ENCODE results near the gene FSCN2.
A peak's percentile ranks its signal among the peaks of the same experiment; 100 is the strongest.

Gene FSCN2

GRCh38 chr17:81527591-81528383, at the start of gene FSCN2:
FSCN2 (plus strand) TSS chr17:81528377; CDS start chr17:81528532, 155 bp downstream.
- DNase-seq (ENCODE audit: extremely low read depth, low read depth) = no peak
- peak; percentile 19 for TF ChIP-seq CTCF (IDR thresholded peaks at IDR 0.05; ENCODE audit: low read depth, low read length)

GRCh38 chr17:81479175-81480071, 48.8 kb upstream of the FSCN2 start:
- no peak for DNase-seq (ENCODE audit: extremely low read depth, low read depth)
- TF ChIP-seq CTCF (IDR thresholded peaks at IDR 0.05; ENCODE audit: low read depth, low read length) = no peak

- no peak for DNase-seq (ENCODE audit: extremely low read depth, low read depth)
- TF ChIP-seq CTCF (IDR thresholded peaks at IDR 0.05; ENCODE audit: low read depth, low read length) = peak; percentile 13; the same call in 1 of the 2 replicates
Measured at GRCh38 chr17:81480140-81481072, 47.8 kb upstream of the FSCN2 start.

GRCh38 chr17:81481073-81481799, 46.9 kb upstream of the FSCN2 start:
- no peak for TF ChIP-seq CTCF (IDR thresholded peaks at IDR 0.05; ENCODE audit: low read depth, low read length)
- no peak for DNase-seq (ENCODE audit: extremely low read depth, low read depth)

GRCh38 chr17:81481815-81482505, 46.2 kb upstream of the FSCN2 start:
- no peak for DNase-seq (ENCODE audit: extremely low read depth, low read depth)
- no peak for TF ChIP-seq CTCF (IDR thresholded peaks at IDR 0.05; ENCODE audit: low read depth, low read length)

GRCh38 chr17:81482673-81483072, 45.5 kb upstream of the FSCN2 start:
- DNase-seq (ENCODE audit: extremely low read depth, low read depth) = no peak
- TF ChIP-seq CTCF (IDR thresholded peaks at IDR 0.05; ENCODE audit: low read depth, low read length) = no peak
